ENCODE data around the gene G6PD.
A peak's percentile ranks its signal among the peaks of the same experiment; 100 is the strongest.
"Not testable (repeated sequence)": the region's sequence is repeated elsewhere in the genome, so short reads cannot be mapped to it uniquely, and the experiment has no call there.

The G6PD gene

DNA sequence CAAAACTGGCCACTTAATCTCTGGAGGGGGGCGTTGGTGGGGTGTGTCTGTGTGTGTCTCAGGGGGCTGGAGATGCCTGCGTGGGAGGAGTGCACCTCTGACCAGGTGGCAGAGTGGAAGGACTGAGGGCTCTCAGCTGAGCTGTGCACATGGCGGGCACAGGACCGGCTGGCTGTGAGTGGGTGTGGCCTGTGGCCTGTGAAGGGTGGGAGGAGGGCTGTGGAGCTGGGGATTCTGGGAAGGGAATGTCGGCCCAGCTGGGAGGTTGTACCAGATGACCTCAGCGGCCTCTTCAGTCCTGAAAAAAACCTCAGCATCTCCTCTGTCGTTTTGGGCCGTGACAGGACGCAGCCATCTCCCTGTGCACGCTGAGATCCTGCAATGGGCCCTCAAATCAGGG, 15.6 kb upstream of the G6PD start:
- H3K4me3 ChIP-seq (ENCODE audit: control insufficient read depth, low read depth, low read length); DNase-seq (ENCODE audit: low read depth): not testable (repeated sequence)

- H3K4me3 ChIP-seq (ENCODE audit: control insufficient read depth, low read depth, low read length); DNase-seq (ENCODE audit: low read depth): not testable (repeated sequence)
Observed at GRCh38 chrX:154560326-154560725, 13.7 kb upstream of the G6PD start.

- not testable (repeated sequence) for DNase-seq (ENCODE audit: low read depth); H3K4me3 ChIP-seq (ENCODE audit: control insufficient read depth, low read depth, low read length)
Observed at GRCh38 chrX:154558896-154559295, 12.2 kb upstream of the G6PD start.

DNA sequence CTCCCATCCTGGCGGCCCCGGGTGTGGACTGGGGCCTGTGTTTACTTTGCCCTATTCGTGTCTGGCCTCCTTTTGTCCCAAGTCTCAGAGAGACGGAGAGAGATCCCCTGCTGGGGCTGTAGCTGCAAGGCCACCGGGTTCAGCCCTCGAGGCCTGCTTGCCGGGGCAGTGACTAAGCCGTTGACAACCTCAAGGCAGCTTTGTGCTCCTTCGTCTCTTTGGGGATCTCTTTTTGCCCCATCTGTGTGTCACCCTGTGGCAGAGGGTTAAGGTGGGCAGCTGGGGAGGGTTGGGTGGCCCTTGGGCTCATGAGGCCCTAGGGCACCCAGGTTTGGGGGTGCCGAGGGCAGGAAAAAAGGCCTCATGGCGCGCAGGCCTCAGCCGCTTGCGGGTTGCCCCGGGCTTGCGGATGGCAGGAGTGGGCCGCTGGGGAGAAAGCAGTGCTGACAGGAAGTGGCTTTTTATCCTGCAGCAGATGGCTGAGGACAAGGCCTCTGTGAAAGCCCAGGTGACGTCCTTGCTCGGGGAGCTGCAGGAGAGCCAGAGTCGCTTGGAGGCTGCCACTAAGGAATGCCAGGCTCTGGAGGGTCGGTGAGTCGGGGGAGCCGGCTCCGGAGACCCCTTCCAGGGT, 11.5 kb upstream of the G6PD start:
- DNase-seq (ENCODE audit: low read depth); H3K4me3 ChIP-seq (ENCODE audit: control insufficient read depth, low read depth, low read length): not testable (repeated sequence)

DNA sequence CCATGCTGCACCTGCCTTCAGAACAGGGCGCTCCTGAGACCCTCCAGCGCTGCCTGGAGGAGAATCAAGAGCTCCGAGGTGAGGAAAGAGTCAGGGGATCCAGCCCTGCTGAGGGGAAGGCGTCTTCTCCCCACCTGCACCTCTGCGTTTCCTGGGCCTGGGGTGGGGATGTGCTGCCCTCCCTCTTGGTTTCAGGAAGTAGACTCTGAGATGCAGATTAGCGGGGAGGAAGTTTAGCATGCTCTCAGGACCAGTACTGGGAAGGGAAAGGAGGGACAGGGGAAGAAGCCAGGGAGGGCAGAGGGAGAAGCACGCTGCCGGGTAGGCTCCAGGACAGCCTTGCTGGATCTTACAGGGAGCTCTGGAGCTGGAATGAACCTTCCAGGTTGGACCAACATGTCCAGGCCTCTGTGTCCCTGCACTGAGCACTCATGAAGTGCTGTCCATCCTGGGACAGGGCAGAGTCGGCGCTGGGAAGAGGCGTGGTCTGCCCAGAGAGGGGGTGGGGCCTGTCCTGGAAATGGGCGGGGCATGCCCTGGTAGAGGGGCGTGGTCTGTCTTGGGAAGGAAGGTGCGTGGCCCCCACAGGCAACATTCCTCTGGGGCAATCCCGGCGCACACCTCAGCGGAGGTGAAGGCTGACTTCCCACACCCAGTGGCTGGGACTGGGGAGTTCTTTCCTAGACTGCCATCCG, 5.6 kb upstream of the G6PD start:
- DNase-seq (ENCODE audit: low read depth); H3K4me3 ChIP-seq (ENCODE audit: control insufficient read depth, low read depth, low read length): not testable (repeated sequence)

DNA sequence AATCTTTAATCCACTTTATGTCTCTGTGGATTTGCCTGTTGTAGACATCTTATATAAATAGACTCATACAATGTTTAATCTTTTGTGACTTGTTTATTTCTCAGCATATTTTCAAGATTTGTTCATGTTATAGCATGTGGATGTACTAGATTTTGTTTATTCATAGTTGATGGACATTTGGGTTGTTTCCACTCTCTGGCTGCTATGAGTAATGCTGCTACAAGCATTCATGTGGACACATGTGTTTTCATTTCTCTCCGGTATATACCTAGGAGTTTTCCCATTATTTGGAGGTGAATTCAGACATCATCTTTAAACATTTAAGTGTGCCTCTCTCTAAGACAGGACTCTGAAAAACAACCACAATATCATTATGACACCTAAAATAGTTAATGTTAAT, 3.1 kb upstream of the G6PD start:
- H3K4me3 ChIP-seq (ENCODE audit: control insufficient read depth, low read depth, low read length), result no peak overlapping the region
- no peak for DNase-seq (ENCODE audit: low read depth)
- TF ChIP-seq, protein P1, sequence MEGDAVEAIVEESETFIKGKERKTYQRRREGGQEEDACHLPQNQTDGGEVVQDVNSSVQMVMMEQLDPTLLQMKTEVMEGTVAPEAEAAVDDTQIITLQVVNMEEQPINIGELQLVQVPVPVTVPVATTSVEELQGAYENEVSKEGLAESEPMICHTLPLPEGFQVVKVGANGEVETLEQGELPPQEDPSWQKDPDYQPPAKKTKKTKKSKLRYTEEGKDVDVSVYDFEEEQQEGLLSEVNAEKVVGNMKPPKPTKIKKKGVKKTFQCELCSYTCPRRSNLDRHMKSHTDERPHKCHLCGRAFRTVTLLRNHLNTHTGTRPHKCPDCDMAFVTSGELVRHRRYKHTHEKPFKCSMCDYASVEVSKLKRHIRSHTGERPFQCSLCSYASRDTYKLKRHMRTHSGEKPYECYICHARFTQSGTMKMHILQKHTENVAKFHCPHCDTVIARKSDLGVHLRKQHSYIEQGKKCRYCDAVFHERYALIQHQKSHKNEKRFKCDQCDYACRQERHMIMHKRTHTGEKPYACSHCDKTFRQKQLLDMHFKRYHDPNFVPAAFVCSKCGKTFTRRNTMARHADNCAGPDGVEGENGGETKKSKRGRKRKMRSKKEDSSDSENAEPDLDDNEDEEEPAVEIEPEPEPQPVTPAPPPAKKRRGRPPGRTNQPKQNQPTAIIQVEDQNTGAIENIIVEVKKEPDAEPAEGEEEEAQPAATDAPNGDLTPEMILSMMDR (IDR thresholded peaks at IDR 0.05; ENCODE audit: control insufficient read depth, insufficient read depth, low read depth, low read length, missing control alignments), result no peak

- TF ChIP-seq, protein P1 (IDR thresholded peaks at IDR 0.05; ENCODE audit: control insufficient read depth, insufficient read depth, low read depth, low read length, missing control alignments), result no peak
- no peak for DNase-seq (ENCODE audit: low read depth)
- H3K4me3 ChIP-seq (ENCODE audit: control insufficient read depth, low read depth, low read length), result peak overlapping the region; percentile 54
Observed at GRCh38 chrX:154548028-154548316, 1.3 kb upstream of the G6PD start.

DNA sequence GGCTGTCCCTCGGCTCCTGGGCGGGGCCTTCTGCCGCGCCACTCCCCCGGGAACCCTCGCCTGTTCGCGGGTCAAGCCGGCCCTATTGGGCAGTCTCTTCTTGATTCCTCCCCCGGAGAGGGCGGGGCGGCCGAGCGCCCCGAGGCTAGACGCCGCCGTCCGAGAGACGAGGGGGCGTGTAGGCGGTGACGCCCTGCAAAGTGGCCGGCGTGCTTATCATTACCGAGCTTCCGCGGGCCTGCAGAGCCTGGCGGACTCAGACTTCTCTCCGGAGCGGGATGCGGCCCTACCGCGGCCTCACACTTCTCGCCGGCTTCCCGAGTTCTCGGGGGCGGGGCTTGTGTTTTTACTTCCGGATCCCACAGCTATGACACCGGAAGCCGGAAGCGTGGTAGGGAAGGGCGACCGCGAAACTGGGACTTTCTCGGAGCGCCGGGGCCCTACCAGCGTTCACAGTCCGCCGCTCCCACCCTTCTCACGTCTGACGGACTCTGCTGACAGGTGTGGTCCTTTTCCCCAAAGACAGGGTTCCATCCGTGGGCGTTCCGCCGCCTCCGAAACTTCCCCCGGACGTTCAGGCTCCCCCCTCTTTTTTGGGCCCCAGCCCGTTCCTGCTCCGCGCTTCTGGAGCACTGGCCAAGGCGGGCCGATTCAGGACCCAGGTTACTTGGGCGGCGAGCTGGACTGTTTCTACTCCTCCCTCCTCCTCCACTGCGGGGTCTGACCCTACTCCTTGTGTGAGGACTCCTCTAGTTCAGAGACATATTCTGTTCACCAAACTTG, 790 bp upstream of the G6PD start, which contains the start of gene IKBKG:
IKBKG (plus strand) TSS at position 376 of the 783 bp plus-strand sequence. CDS start 4,383 bp downstream, outside the sequence.
- DNase-seq (ENCODE audit: low read depth), result peak; percentile 61
- TF ChIP-seq, protein P1 (IDR thresholded peaks at IDR 0.05; ENCODE audit: control insufficient read depth, insufficient read depth, low read depth, low read length, missing control alignments), result no peak
- peak within 1 kb of the TSS; percentile 54 for H3K4me3 ChIP-seq (ENCODE audit: control insufficient read depth, low read depth, low read length)

- peak overlapping the region; percentile 54 for H3K4me3 ChIP-seq (ENCODE audit: control insufficient read depth, low read depth, low read length)
- TF ChIP-seq, protein P1 (IDR thresholded peaks at IDR 0.05; ENCODE audit: control insufficient read depth, insufficient read depth, low read depth, low read length, missing control alignments), result no peak
- DNase-seq (ENCODE audit: low read depth), result no peak
Observed at GRCh38 chrX:154545673-154546274, 872 bp downstream of the G6PD start.
